Left ventricle myocardium inferior (tissue), 1 donor: ENCODE measurements around the gene TRMT44. TPM values are rescaled to one million over a fixed set of nuclear protein-coding genes. Genes with fewer than 3 reads are reported as not detected.

Experiments used
- DNase-seq: peaks from one replicate; pipeline ENCODE4 v3.0.0-alpha.2; 2020
- H3K27ac ChIP-seq: fragments of 200-600 bp; replicated peaks from 2 replicates; pipeline ENCODE4 v1.8.0; 2021
- H3K27me3 ChIP-seq: fragments of 200-600 bp; 2 replicates; pipeline ENCODE4 v1.8.0; 2021; ENCODE audit warnings: low read depth
- H3K36me3 ChIP-seq: fragments of 200-600 bp; 2 replicates; pipeline ENCODE4 v1.8.0; 2021
- H3K4me1 ChIP-seq: fragments of 200-600 bp; 2 replicates; pipeline ENCODE4 v1.8.0; 2021
- H3K4me3 ChIP-seq: fragments of 200-600 bp; 2 replicates; pipeline ENCODE4 v1.8.0; 2021; ENCODE audit warnings: mild to moderate bottlenecking, moderate library complexity
- H3K9me3 ChIP-seq: fragments of 200-600 bp; replicated peaks from 2 replicates; pipeline ENCODE4 v1.8.0; 2021
- intact Hi-C: fragments of 100-400 bp; cut with micrococcal nuclease; formaldehyde crosslinking; loops from one replicate; pipeline ENCODE4 v1.11.0; 2022
- long read RNA-seq: library from polyadenylated mRNA; unstranded; transcript quantifications from one replicate; pipeline ENCODE4 v2.0.0, GENCODE V29; 2021
- total RNA-seq: library from RNA; stranded (reverse); fragmentation: NEBNext Ultra II Directional; extraction: Animal tissue kit (Norgen Biotek cat#: 25700); gene quantifications from one replicate; pipeline ENCODE4 v1.2.1, GENCODE V29; 2021
- TF ChIP-seq, protein P1 (sequence below): fragments of 200-600 bp; IDR thresholded peaks from 2 replicates; pipeline ENCODE4 v1.8.0; 2021; ENCODE audit warnings: antibody characterized with exemption, mild to moderate bottlenecking, borderline replicate concordance
- donor health status: DM: no; HTN: yes; CAD: no; lungs with severe emphysema.

Gene TRMT44, protein sequence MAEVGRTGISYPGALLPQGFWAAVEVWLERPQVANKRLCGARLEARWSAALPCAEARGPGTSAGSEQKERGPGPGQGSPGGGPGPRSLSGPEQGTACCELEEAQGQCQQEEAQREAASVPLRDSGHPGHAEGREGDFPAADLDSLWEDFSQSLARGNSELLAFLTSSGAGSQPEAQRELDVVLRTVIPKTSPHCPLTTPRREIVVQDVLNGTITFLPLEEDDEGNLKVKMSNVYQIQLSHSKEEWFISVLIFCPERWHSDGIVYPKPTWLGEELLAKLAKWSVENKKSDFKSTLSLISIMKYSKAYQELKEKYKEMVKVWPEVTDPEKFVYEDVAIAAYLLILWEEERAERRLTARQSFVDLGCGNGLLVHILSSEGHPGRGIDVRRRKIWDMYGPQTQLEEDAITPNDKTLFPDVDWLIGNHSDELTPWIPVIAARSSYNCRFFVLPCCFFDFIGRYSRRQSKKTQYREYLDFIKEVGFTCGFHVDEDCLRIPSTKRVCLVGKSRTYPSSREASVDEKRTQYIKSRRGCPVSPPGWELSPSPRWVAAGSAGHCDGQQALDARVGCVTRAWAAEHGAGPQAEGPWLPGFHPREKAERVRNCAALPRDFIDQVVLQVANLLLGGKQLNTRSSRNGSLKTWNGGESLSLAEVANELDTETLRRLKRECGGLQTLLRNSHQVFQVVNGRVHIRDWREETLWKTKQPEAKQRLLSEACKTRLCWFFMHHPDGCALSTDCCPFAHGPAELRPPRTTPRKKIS
- 9.2 TPM for total RNA-seq
- long read RNA-seq, partial matches to known transcripts: 1 of 6 reads
- long read RNA-seq, other reads (novel, unspliced or antisense): 4 of 6 reads

GRCh38 chr4:8440492-8441311 lies at the start of gene TRMT44, which contains the start of gene ACOX3:
Gene TRMT44 (plus strand): TSS chr4:8440777. CDS start chr4:8440823, 46 bp downstream.
Gene ACOX3 (minus strand): TSS chr4:8440723. CDS start chr4:8416521, 24,202 bp downstream.
- H3K4me1 ChIP-seq: peaks cover 81% of the 10 kb centered on the region
- H3K27me3 ChIP-seq: no peaks in the 10 kb centered on the region
- TF ChIP-seq, protein P1, sequence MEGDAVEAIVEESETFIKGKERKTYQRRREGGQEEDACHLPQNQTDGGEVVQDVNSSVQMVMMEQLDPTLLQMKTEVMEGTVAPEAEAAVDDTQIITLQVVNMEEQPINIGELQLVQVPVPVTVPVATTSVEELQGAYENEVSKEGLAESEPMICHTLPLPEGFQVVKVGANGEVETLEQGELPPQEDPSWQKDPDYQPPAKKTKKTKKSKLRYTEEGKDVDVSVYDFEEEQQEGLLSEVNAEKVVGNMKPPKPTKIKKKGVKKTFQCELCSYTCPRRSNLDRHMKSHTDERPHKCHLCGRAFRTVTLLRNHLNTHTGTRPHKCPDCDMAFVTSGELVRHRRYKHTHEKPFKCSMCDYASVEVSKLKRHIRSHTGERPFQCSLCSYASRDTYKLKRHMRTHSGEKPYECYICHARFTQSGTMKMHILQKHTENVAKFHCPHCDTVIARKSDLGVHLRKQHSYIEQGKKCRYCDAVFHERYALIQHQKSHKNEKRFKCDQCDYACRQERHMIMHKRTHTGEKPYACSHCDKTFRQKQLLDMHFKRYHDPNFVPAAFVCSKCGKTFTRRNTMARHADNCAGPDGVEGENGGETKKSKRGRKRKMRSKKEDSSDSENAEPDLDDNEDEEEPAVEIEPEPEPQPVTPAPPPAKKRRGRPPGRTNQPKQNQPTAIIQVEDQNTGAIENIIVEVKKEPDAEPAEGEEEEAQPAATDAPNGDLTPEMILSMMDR: no peak
- H3K9me3 ChIP-seq: no peaks in the 10 kb centered on the region
- intact Hi-C loops: no loop called here
- peak within 1 kb of the TSS; percentile 100 for H3K4me3 ChIP-seq
- peak within 1 kb of the TSS; percentile 98 for H3K27ac ChIP-seq
- no peaks in the 10 kb centered on the region for H3K36me3 ChIP-seq
- peak; percentile 92 for DNase-seq

DNA sequence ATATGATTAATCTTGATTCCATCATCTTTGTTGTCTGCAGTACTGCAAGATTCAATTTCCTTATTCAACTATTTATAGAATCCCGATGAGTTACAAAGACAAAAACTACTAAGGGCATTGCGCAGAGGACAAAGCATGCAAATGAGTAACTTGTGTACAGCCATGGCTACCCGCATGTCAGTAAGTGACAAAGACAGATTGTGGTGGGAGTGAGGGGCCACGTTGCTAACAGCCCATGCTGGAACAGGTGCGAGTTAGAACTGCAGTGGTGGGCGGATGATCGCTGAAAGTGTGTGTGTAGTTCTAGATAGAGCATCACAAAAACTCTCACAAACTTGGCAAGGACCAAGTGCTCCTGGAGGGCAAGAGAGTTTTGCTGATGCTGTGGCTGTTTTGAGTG lies 49.5 kb upstream of the TRMT44 start:
- Histone ChIP-seq H3K27ac (peak overlapping the region; percentile 47), H3K4me3 (no peak overlapping the region), H3K36me3 (peaks cover 61% of the 10 kb centered on the region), H3K27me3 (no peaks in the 10 kb centered on the region), H3K4me1 (peaks cover 46% of the 10 kb centered on the region), H3K9me3 (no peaks in the 10 kb centered on the region)
- no peak for DNase-seq
- TF ChIP-seq, protein P1: no peak
- intact Hi-C loops: no loop called here

GRCh38 chr4:8391972-8392371 lies 48.6 kb upstream of the TRMT44 start:
- DNase-seq: peak; percentile 60
- no peaks in the 10 kb centered on the region for H3K9me3 ChIP-seq
- H3K27me3 ChIP-seq: no peaks in the 10 kb centered on the region
- H3K36me3 ChIP-seq: peaks cover 57% of the 10 kb centered on the region
- H3K4me3 ChIP-seq: no peak overlapping the region
- H3K4me1 ChIP-seq: peaks cover 46% of the 10 kb centered on the region
- intact Hi-C loops: no loop called here
- H3K27ac ChIP-seq: peak overlapping the region; percentile 88
- TF ChIP-seq, protein P1: peak; percentile 11

- intact Hi-C loops: no loop called here
- Histone ChIP-seq H3K27ac (peak overlapping the region; percentile 88), H3K4me3 (no peak overlapping the region), H3K9me3 (no peaks in the 10 kb centered on the region), H3K4me1 (peaks cover 46% of the 10 kb centered on the region), H3K27me3 (no peaks in the 10 kb centered on the region), H3K36me3 (peaks cover 57% of the 10 kb centered on the region)
- TF ChIP-seq, protein P1: no peak
- no peak for DNase-seq
Measured at GRCh38 chr4:8392591-8393190, 47.9 kb upstream of the TRMT44 start.
